ENCODE measurements around the gene PSMA4. TPM values are rescaled to one million over a fixed set of nuclear protein-coding genes. Genes with fewer than 3 reads are reported as not detected.

Gene PSMA4
- total and polyA plus RNA-seq, 9 donors, result 145 to 191 (median 165) TPM

DNA sequence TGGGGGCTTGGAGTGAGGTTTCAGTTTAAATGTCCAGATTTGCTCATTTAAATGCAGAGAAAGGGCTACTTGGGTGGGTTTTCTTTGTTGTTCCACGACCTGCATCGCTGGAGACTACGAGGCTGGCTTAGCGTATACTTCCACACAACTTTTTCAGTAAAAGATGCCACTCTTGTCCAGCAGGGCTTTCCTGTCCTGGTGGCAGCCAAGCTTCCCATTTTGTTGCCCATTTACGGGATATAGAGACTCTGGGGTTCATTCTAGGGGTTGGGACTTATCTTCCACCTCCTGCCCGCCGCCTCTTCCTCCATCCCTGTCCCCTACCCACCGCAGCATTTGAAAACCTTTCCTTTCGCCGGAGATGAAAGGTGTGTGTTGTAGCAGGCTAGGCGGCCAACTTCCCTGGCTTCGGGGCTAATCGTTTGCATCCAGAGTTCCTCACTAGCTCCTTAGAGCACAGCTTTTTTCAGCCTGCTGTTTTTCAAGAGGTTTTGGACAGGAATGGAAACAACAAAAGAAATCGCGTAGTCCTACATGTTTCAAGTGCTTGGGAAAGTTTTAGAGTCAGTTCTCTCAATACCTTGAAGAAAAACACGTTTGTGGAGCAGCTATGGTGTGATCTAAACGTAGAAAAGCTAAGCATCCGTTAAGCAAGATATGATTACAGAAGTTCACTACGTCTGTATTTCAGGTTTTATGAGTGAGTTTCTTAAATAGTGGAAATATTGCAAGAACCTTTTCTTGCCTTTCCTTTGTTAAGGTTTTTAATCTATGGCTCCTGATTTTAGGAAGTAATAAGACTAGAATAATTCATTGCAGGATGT is 25.9 kb downstream of the PSMA4 start:
- Histone ChIP-seq H3K27ac (ENCODE audit: low read length) (no peak overlapping the region), H3K4me1 (ENCODE audit: control insufficient read depth, insufficient read depth, low read length) (peaks cover 5% of the 10 kb centered on the region), H3K36me3 (ENCODE audit: control insufficient read depth, insufficient read depth, low read length) (no peaks in the 10 kb centered on the region), H3K4me3 (ENCODE audit: low read length) (peak overlapping the region; percentile 45), H3K27me3 (ENCODE audit: control insufficient read depth, insufficient read depth, low read length) (peaks cover 16% of the 10 kb centered on the region), H3K9me3 (replicated peaks; ENCODE audit: control insufficient read depth, low read depth, low read length) (no peaks in the 10 kb centered on the region)
- WGBS (ENCODE audit: insufficient coverage), result 3% methylated on average over 10 of the region's 19 CpGs
- DNase-seq, result peak; percentile 16

DNA sequence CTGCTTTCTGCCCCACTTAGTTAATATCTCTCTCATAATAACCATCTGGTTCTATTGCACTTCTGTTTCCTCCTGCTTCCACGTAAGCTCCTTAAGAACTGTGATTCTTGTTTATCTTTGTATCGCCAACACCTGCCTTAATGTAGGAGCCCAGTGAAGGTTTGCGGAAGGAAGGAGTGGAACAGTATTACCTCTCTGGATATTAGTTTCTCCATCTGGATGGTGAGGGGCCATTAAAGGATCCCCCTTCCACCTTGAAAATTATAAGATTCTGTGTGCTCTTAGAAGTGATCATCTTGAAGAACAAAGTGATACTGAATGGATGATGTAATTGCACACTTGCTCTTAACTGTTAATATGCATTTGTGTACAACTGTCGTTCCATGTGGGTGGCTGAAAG is 27.3 kb downstream of the PSMA4 start:
- no peak overlapping the region for H3K27ac ChIP-seq (ENCODE audit: low read length)
- DNase-seq, result no peak
- no peaks in the 10 kb centered on the region for H3K36me3 ChIP-seq (ENCODE audit: control insufficient read depth, insufficient read depth, low read length)
- peaks cover 5% of the 10 kb centered on the region for H3K4me1 ChIP-seq (ENCODE audit: control insufficient read depth, insufficient read depth, low read length)
- H3K27me3 ChIP-seq (ENCODE audit: control insufficient read depth, insufficient read depth, low read length), result peaks cover 14% of the 10 kb centered on the region
- WGBS (ENCODE audit: insufficient coverage), result 86% methylated on average over 1 of the region's 4 CpGs
- no peaks in the 10 kb centered on the region for H3K9me3 ChIP-seq (replicated peaks; ENCODE audit: control insufficient read depth, low read depth, low read length)
- H3K4me3 ChIP-seq (ENCODE audit: low read length), result no peak overlapping the region

GRCh38 chr15:78570710-78571109 is 30.5 kb downstream of the PSMA4 start:
- Histone ChIP-seq H3K4me1 (ENCODE audit: control insufficient read depth, insufficient read depth, low read length) (peaks cover 5% of the 10 kb centered on the region), H3K9me3 (replicated peaks; ENCODE audit: control insufficient read depth, low read depth, low read length) (no peaks in the 10 kb centered on the region), H3K27me3 (ENCODE audit: control insufficient read depth, insufficient read depth, low read length) (peaks cover 8% of the 10 kb centered on the region), H3K27ac (ENCODE audit: low read length) (no peak overlapping the region), H3K36me3 (ENCODE audit: control insufficient read depth, insufficient read depth, low read length) (no peaks in the 10 kb centered on the region), H3K4me3 (ENCODE audit: low read length) (no peak overlapping the region)
- no peak for DNase-seq
- 92% methylated on average over 2 of the region's 2 CpGs for WGBS (ENCODE audit: insufficient coverage)

- H3K9me3 ChIP-seq (replicated peaks; ENCODE audit: control insufficient read depth, low read depth, low read length), result no peaks in the 10 kb centered on the region
- no CpG with 5 or more reads among the region's 4 CpGs for WGBS (ENCODE audit: insufficient coverage)
These were observed 31.1 kb downstream of the PSMA4 start for GRCh38 chr15:78571382-78571781.

GRCh38 chr15:78573416-78573815 is 33.2 kb downstream of the PSMA4 start:
- 71% methylated on average over 2 of the region's 4 CpGs for WGBS (ENCODE audit: insufficient coverage)
- no peak overlapping the region for H3K27ac ChIP-seq (ENCODE audit: low read length)
- H3K9me3 ChIP-seq (replicated peaks; ENCODE audit: control insufficient read depth, low read depth, low read length), result no peaks in the 10 kb centered on the region
- DNase-seq, result no peak
- H3K36me3 ChIP-seq (ENCODE audit: control insufficient read depth, insufficient read depth, low read length), result no peaks in the 10 kb centered on the region
- no peaks in the 10 kb centered on the region for H3K27me3 ChIP-seq (ENCODE audit: control insufficient read depth, insufficient read depth, low read length)
- no peak overlapping the region for H3K4me3 ChIP-seq (ENCODE audit: low read length)
- H3K4me1 ChIP-seq (ENCODE audit: control insufficient read depth, insufficient read depth, low read length), result no peaks in the 10 kb centered on the region

More at GRCh38 chr15:78571382-78571781, 31.1 kb downstream of the PSMA4 start:
- Histone ChIP-seq H3K27me3 (ENCODE audit: control insufficient read depth, insufficient read depth, low read length) (peaks cover 2% of the 10 kb centered on the region), H3K36me3 (ENCODE audit: control insufficient read depth, insufficient read depth, low read length) (no peaks in the 10 kb centered on the region), H3K27ac (ENCODE audit: low read length) (no peak overlapping the region), H3K4me3 (ENCODE audit: low read length) (no peak overlapping the region), H3K4me1 (ENCODE audit: control insufficient read depth, insufficient read depth, low read length) (no peaks in the 10 kb centered on the region)
- DNase-seq, result no peak

DNA sequence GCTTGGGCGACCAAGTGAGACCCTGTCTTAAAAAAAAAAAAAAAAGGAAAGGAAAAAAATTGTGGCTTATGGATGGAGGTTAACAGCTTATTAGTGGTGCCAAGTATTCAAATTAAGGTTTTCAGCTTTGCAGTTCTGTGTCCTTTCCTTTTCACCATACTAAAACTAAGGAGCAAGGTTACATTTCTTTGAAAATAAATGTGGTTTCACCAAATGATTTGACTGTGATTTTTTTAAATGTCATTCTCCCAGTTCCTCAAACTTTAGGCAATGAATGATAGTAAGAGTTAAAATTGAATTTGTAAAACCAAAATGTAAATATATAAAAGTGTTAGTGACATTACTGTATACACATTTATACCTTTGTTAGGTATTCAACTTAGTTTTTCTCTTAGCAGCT is 34.7 kb downstream of the PSMA4 start:
- WGBS (ENCODE audit: insufficient coverage), result no CpG with 5 or more reads among the region's 1 CpG
- Histone ChIP-seq H3K9me3 (replicated peaks; ENCODE audit: control insufficient read depth, low read depth, low read length) (no peaks in the 10 kb centered on the region), H3K4me3 (ENCODE audit: low read length) (no peak overlapping the region), H3K27me3 (ENCODE audit: control insufficient read depth, insufficient read depth, low read length) (no peaks in the 10 kb centered on the region), H3K36me3 (ENCODE audit: control insufficient read depth, insufficient read depth, low read length) (no peaks in the 10 kb centered on the region), H3K27ac (ENCODE audit: low read length) (no peak overlapping the region), H3K4me1 (ENCODE audit: control insufficient read depth, insufficient read depth, low read length) (no peaks in the 10 kb centered on the region)
- DNase-seq, result no peak

DNA sequence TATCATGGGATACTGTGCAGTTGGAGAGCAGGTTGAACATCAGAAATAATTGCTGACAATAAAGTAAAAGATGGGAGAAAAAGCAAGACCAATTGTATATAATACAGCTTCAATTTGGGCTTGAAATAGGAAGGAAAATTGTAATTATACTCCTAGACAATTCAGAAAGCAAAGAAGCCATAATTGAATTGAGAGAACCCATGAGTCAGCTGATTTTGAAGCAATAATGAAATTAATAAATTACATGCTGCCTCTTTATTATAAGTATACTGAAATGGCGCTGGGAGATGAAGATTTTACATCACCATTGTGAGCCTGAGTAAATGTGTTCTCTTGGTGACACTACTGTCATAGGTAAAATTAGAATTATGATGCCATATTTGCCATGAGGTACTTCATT is 57.3 kb downstream of the PSMA4 start:
- H3K9me3 ChIP-seq (replicated peaks; ENCODE audit: control insufficient read depth, low read depth, low read length), result no peaks in the 10 kb centered on the region
- peaks cover 3% of the 10 kb centered on the region for H3K27me3 ChIP-seq (ENCODE audit: control insufficient read depth, insufficient read depth, low read length)
- DNase-seq, result no peak
- no CpG with 5 or more reads among the region's 1 CpG for WGBS (ENCODE audit: insufficient coverage)
- no peaks in the 10 kb centered on the region for H3K36me3 ChIP-seq (ENCODE audit: control insufficient read depth, insufficient read depth, low read length)
- no peak overlapping the region for H3K4me3 ChIP-seq (ENCODE audit: low read length)
- no peak overlapping the region for H3K27ac ChIP-seq (ENCODE audit: low read length)
- H3K4me1 ChIP-seq (ENCODE audit: control insufficient read depth, insufficient read depth, low read length), result no peaks in the 10 kb centered on the region

DNA sequence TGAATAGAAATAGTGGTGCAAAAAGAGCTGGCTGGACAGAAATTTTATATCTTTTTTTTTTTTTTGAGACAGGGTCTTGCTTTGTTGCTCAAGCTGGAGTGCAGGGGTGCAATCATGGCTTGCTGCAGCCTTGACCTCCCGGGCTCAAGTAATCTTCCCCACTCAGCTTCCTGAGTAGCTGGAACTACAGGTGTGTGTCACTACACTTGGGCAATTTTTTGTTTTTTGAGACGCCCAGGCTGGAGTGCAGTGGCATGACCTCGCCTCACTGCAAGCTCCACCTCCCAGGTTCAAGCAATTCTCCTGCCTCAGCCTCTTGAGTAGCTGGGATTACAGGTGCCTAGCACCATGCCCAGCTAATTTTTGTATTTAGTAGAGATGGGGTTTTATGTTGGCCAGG is 58.1 kb downstream of the PSMA4 start:
- Histone ChIP-seq H3K9me3 (replicated peaks; ENCODE audit: control insufficient read depth, low read depth, low read length) (no peaks in the 10 kb centered on the region), H3K27me3 (ENCODE audit: control insufficient read depth, insufficient read depth, low read length) (peaks cover 3% of the 10 kb centered on the region), H3K4me3 (ENCODE audit: low read length) (no peak overlapping the region), H3K27ac (ENCODE audit: low read length) (no peak overlapping the region), H3K4me1 (ENCODE audit: control insufficient read depth, insufficient read depth, low read length) (no peaks in the 10 kb centered on the region), H3K36me3 (ENCODE audit: control insufficient read depth, insufficient read depth, low read length) (no peaks in the 10 kb centered on the region)
- DNase-seq, result no peak
- 100% methylated on average over 2 of the region's 3 CpGs for WGBS (ENCODE audit: insufficient coverage)

DNA sequence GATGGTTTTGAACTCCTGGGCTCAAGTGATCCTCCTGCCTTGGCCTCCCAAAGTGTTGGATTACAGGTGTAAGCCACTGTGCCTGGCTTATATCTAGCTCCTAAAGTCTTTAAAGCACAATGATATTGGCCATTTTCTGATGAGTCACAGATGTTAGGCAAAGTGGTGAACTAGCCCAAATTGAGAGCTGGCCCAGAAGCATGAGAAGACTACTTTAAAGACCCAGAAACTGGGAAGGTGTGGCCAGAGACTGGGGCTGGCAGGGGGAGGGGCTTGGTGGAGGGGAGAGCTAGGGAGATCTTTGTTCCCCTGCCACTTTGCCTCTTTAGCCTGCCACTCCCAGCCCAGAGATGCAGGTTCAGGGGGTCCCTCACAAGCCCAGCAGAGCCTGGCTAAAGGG is 58.9 kb downstream of the PSMA4 start:
- H3K36me3 ChIP-seq (ENCODE audit: control insufficient read depth, insufficient read depth, low read length), result no peaks in the 10 kb centered on the region
- no peak overlapping the region for H3K27ac ChIP-seq (ENCODE audit: low read length)
- peaks cover 3% of the 10 kb centered on the region for H3K27me3 ChIP-seq (ENCODE audit: control insufficient read depth, insufficient read depth, low read length)
- H3K4me1 ChIP-seq (ENCODE audit: control insufficient read depth, insufficient read depth, low read length), result no peaks in the 10 kb centered on the region
- no peak for DNase-seq
- no peaks in the 10 kb centered on the region for H3K9me3 ChIP-seq (replicated peaks; ENCODE audit: control insufficient read depth, low read depth, low read length)
- H3K4me3 ChIP-seq (ENCODE audit: low read length), result no peak overlapping the region

Measured in muscle of leg (tissue), 11 donors.